H1 (cell line): ENCODE data around the gene MALT1. TPM values are rescaled to one million over a fixed set of nuclear protein-coding genes. Genes with fewer than 3 reads are reported as not detected.

Experiments used
- BCL11A ChIP-seq, 2 experiments: IDR thresholded peaks; one replicate each; pipeline ENCODE4 v1.6.1; 2011; ENCODE audit warnings: low read depth in 2 of 2, low read length in 2 of 2, mild to moderate bottlenecking in 2 of 2
- CHD2 ChIP-seq: IDR thresholded peaks from 2 replicates; pipeline ENCODE4 v1.6.1; 2012; ENCODE audit warnings: low read length, improper control_type of control experiment
- GABPA ChIP-seq: IDR thresholded peaks from 2 replicates; pipeline ENCODE4 v1.6.1; 2011; ENCODE audit warnings: mild to moderate bottlenecking, low read length, moderate library complexity, borderline replicate concordance; ENCODE audit not compliant: insufficient read depth
- HDAC2 ChIP-seq, 2 experiments: fragments of 300-600 bp in 1 of 2; sonication (generic) in 1 of 2; IDR thresholded peaks; 2 replicates each; pipeline ENCODE4 v1.6.1; 2011 to 2012; ENCODE audit warnings: low read depth in 2 of 2, low read length in 2 of 2, mild to moderate bottlenecking in 2 of 2, moderate library complexity in 2 of 2, borderline replicate concordance in 1 of 2, inconsistent platforms in 1 of 2
- RAD21 ChIP-seq, 2 experiments: IDR thresholded peaks in 1 of 2; conservative IDR thresholded peaks in 1 of 2; 2 replicates each; pipeline ENCODE4 v1.6.1; 2011; ENCODE audit warnings: low read depth in 2 of 2, low read length in 2 of 2, improper control_type of control experiment in 1 of 2, inconsistent platforms in 1 of 2, mild to moderate bottlenecking in 1 of 2, moderate library complexity in 1 of 2
- RBBP5 ChIP-seq: IDR thresholded peaks from 2 replicates; pipeline ENCODE4 v1.7.1; 2012; ENCODE audit warnings: low read depth, mild to moderate bottlenecking, inconsistent platforms, low read length, moderate library complexity, borderline replicate concordance
- polyA plus RNA-seq, 7 experiments: library from polyadenylated mRNA; depleted of rRNA in 3 of 7; stranded (reverse) in 5 of 7; unstranded in 2 of 7; fragments of >200 nt in 5 of 7; fragments of 200-250 nt in 2 of 7; gene quantifications; 1 replicate in 5 of 7; 2 replicates in 1 of 7; 4 replicates in 1 of 7; pipeline versions ENCODE4 v1.2.1 to v1.2.3, GENCODE V29; 2011 to 2013; ENCODE audit warnings: missing spikeins in 2 of 7, mixed read lengths in 2 of 7
- total RNA-seq: library from RNA; stranded (reverse); fragmentation: NEBNext Ultra II Directional; extraction: Animal tissue kit (Norgen Biotek cat#: 25700); gene quantifications from 2 replicates; pipeline ENCODE4 v1.2.1, GENCODE V29; 2021
- TF ChIP-seq, protein P1 (sequence below), 3 experiments: IDR thresholded peaks; 1 replicate in 2 of 3; 2 replicates in 1 of 3; pipeline versions ENCODE4 v1.5.1 to v1.6.1; 2011; ENCODE audit warnings: low read length in 3 of 3, mild to moderate bottlenecking in 3 of 3, inconsistent platforms in 2 of 3, low read depth in 1 of 3, moderate library complexity in 1 of 3; ENCODE audit not compliant: insufficient read depth in 1 of 3; ENCODE audit errors: control extremely low read depth in 1 of 3

The MALT1 gene
- total and polyA plus RNA-seq, 2 of the 8 experiments (the other 6 are each of a cell fraction or from before 2014, with no cell fraction given): 10.7 to 25.9 TPM

DNA sequence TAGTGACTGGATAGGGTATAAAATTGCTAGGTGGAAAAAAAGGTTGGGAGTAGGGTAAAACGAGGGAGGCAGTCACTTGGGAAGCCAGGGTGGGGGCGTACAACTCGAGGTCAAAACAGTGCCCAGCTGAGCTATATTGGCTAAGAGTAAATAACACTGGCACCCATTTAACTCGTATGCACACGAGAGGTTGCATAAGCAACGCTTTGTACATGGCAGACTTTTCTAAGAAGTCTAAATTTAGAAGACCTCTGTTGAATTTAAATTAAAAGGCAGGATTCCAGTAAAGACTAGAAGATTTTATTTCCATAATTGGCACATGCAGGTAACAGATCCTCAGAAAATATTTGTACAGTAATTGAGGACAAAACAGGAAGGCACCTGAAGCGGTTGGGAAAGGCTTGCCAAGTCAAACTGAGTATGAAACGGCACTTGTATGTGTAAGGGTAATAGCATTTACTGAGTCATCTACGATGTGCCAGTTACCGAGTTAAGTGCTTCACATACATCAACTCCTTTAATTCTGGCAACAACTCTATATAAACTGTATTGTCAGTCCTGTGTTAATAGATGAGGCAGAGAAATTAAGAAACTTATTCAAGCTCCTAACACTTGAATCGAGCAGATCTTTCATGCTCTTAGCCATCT lies 1.4 kb upstream of the MALT1 start (continued):
- TF ChIP-seq HDAC2 (IDR thresholded peaks at IDR 0.05; ENCODE audit: borderline replicate concordance in 1 of 2, low read depth in 2 of 2, low read length in 2 of 2): no peak
- TF ChIP-seq GABPA: no peak
- no peak for TF ChIP-seq RAD21 (IDR thresholded peaks at IDR 0.05 in 1 of 2, conservative IDR thresholded peaks at IDR 0.05 in 1 of 2; ENCODE audit: low read depth in 2 of 2, low read length in 2 of 2)
- no peak for TF ChIP-seq RBBP5
- TF ChIP-seq BCL11A (IDR thresholded peaks at IDR 0.05; ENCODE audit: low read depth in 2 of 2, low read length in 2 of 2): no peak
- TF ChIP-seq, protein P1, sequence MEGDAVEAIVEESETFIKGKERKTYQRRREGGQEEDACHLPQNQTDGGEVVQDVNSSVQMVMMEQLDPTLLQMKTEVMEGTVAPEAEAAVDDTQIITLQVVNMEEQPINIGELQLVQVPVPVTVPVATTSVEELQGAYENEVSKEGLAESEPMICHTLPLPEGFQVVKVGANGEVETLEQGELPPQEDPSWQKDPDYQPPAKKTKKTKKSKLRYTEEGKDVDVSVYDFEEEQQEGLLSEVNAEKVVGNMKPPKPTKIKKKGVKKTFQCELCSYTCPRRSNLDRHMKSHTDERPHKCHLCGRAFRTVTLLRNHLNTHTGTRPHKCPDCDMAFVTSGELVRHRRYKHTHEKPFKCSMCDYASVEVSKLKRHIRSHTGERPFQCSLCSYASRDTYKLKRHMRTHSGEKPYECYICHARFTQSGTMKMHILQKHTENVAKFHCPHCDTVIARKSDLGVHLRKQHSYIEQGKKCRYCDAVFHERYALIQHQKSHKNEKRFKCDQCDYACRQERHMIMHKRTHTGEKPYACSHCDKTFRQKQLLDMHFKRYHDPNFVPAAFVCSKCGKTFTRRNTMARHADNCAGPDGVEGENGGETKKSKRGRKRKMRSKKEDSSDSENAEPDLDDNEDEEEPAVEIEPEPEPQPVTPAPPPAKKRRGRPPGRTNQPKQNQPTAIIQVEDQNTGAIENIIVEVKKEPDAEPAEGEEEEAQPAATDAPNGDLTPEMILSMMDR (IDR thresholded peaks at IDR 0.05; ENCODE audit: control extremely low read depth in 1 of 3, insufficient read depth in 1 of 3, low read depth in 1 of 3, low read length in 3 of 3): no peak
- TF ChIP-seq CHD2: no peak
